ENCODE results near the gene GOSR1.
A peak's percentile ranks its signal among the peaks of the same experiment; 100 is the strongest.
"Not testable (repeated sequence)": the region's sequence is repeated elsewhere in the genome, so short reads cannot be mapped to it uniquely, and the experiment has no call there.

Gene GOSR1

GRCh38 chr17:30506481-30506880 is 29.3 kb downstream of the GOSR1 start:
- peak in 1 of 5 experiments; percentile 78 for DNase-seq

GRCh38 chr17:30513346-30513745 is 36.1 kb downstream of the GOSR1 start:
- no peak for DNase-seq

- DNase-seq, result no peak
Observed at GRCh38 chr17:30514895-30515596, 37.8 kb downstream of the GOSR1 start.

GRCh38 chr17:30517786-30518185 is 40.6 kb downstream of the GOSR1 start:
- no peak for DNase-seq

- no peak for DNase-seq
Observed at GRCh38 chr17:30519166-30519565, 42.0 kb downstream of the GOSR1 start.

GRCh38 chr17:30519707-30520106 is 42.5 kb downstream of the GOSR1 start:
- DNase-seq, result no peak

- DNase-seq, result no peak
Observed at GRCh38 chr17:30520436-30520835, 43.2 kb downstream of the GOSR1 start.

- no peak for DNase-seq
Observed at GRCh38 chr17:30520882-30521281, 43.7 kb downstream of the GOSR1 start.

GRCh38 chr17:30521766-30522165 is 44.6 kb downstream of the GOSR1 start:
- no peak for DNase-seq

GRCh38 chr17:30523236-30523635 is 46.0 kb downstream of the GOSR1 start:
- DNase-seq, result not testable (repeated sequence)

- DNase-seq, result no peak
Observed at GRCh38 chr17:30524847-30525246, 47.6 kb downstream of the GOSR1 start.

GRCh38 chr17:30526401-30526800 is 49.2 kb downstream of the GOSR1 start:
- no peak for DNase-seq

GRCh38 chr17:30528701-30529100 is 51.5 kb downstream of the GOSR1 start:
- not testable (repeated sequence) for DNase-seq

GRCh38 chr17:30530346-30531025 is 53.3 kb downstream of the GOSR1 start:
- DNase-seq, result no peak

- no peak for DNase-seq
Observed at GRCh38 chr17:30532871-30533270, 55.7 kb downstream of the GOSR1 start.

GRCh38 chr17:30534298-30534697 is 57.1 kb downstream of the GOSR1 start:
- no peak for DNase-seq

GRCh38 chr17:30534938-30535921 is 58.0 kb downstream of the GOSR1 start:
- DNase-seq, result no peak

GRCh38 chr17:30536846-30537245 is 59.6 kb downstream of the GOSR1 start:
- not testable (repeated sequence) for DNase-seq

GRCh38 chr17:30537667-30538066 is 60.5 kb downstream of the GOSR1 start:
- not testable (repeated sequence) for DNase-seq

- DNase-seq, result no peak
Observed at GRCh38 chr17:30541802-30542201, 64.6 kb downstream of the GOSR1 start.

GRCh38 chr17:30543456-30543855 is 66.2 kb downstream of the GOSR1 start:
- DNase-seq, result no peak

- peak in 1 of 5 experiments; percentile 21 for DNase-seq
Observed at GRCh38 chr17:30545024-30545423, 67.8 kb downstream of the GOSR1 start.
